SU-DHL-6 (cell line): Measurements from ENCODE around the gene JAKMIP1.

ENCODE experiments used
- EZH2phosphoT487 ChIP-seq: fragments of 200-600 bp; sonication (generic), shearing (Covaris generic); conservative IDR thresholded peaks from 2 replicates; pipeline ENCODE4 v1.6.1; 2018; ENCODE audit warnings: mild to moderate bottlenecking, antibody characterized with exemption, low read length, moderate library complexity, mixed read lengths
- TF ChIP-seq, protein P1 (sequence below): fragments of 200-600 bp; sonication (generic); IDR thresholded peaks from one replicate; pipeline ENCODE4 v1.5.1; 2017; ENCODE audit warnings: antibody characterized with exemption, mild to moderate bottlenecking, low read length, moderate library complexity; ENCODE audit not compliant: insufficient read depth, poor library complexity, severe bottlenecking

DNA sequence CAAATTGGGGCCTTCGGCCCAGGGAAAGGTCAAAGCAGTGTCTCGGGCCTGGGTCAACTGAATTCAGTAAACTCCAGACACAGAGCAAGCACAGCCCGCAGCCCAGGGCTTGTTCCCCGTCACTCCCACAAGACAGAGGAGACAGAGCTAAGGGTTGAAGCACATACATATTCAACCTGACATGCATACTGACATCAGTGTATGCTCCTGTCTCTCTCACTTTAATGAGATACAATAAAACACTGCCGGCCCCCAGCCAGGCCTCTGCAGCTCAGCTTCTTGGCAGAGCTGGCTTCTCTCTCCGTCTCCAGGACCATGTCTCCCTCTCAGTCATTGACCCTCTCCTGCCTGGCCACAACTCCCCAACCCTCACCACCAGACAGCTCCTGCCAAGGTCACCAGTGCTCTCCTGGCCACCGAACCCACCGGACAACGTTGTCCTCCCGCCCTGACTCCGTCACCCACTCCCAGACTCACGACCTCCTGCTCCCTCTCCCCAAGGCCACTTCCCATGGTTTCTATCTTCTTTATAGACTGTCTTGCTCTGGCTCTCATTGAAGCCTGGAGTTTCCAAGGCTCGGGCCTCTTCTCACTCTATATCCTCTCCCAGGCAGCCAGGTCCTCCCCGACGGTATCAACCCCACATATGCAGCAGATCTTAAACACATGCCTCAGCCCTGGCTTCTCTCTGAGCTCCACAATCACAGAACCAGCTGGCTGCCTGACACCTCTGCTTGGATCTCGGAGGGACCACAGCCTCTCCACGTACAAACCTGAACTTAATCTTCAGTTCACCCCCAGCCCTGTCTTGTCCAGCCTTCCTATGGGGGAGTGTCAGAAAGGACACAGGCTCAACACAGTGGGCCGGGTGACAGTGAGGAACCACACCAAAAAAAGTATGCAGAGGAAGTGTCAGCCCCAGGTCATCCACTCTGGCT, 114.4 kb downstream of the JAKMIP1 start:
- TF ChIP-seq, protein P1, sequence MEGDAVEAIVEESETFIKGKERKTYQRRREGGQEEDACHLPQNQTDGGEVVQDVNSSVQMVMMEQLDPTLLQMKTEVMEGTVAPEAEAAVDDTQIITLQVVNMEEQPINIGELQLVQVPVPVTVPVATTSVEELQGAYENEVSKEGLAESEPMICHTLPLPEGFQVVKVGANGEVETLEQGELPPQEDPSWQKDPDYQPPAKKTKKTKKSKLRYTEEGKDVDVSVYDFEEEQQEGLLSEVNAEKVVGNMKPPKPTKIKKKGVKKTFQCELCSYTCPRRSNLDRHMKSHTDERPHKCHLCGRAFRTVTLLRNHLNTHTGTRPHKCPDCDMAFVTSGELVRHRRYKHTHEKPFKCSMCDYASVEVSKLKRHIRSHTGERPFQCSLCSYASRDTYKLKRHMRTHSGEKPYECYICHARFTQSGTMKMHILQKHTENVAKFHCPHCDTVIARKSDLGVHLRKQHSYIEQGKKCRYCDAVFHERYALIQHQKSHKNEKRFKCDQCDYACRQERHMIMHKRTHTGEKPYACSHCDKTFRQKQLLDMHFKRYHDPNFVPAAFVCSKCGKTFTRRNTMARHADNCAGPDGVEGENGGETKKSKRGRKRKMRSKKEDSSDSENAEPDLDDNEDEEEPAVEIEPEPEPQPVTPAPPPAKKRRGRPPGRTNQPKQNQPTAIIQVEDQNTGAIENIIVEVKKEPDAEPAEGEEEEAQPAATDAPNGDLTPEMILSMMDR = no peak
- no peak for TF ChIP-seq EZH2phosphoT487
